HEK293 (cell line): ENCODE data around the gene EOGT.

ENCODE experiments used
- ZFHX2 ChIP-seq: fragments of 450-650 bp; formaldehyde crosslinking; conservative IDR thresholded peaks from 2 replicates; pipeline ENCODE4 v1.5.1; 2016; ENCODE audit warnings: missing biosample characterization, missing genetic modification characterization
- ZIC2 ChIP-seq: fragments of 450-650 bp; formaldehyde crosslinking; IDR thresholded peaks from 2 replicates; pipeline ENCODE4 v1.5.1; 2016; ENCODE audit warnings: missing biosample characterization, missing genetic modification characterization
- ZNF341 ChIP-seq: fragments of 450-650 bp; formaldehyde crosslinking; IDR thresholded peaks from 2 replicates; pipeline ENCODE4; 2016; ENCODE audit warnings: low read depth, missing biosample characterization, missing genetic modification characterization
- ZNF416 ChIP-seq: fragments of 450-650 bp; formaldehyde crosslinking; IDR thresholded peaks from 2 replicates; pipeline ENCODE4 v1.5.1; 2016; ENCODE audit warnings: missing biosample characterization, missing genetic modification characterization
- ZNF423 ChIP-seq: fragments of 450-650 bp; formaldehyde crosslinking; IDR thresholded peaks from 2 replicates; pipeline ENCODE4 v1.5.1; 2016; ENCODE audit warnings: missing biosample characterization, missing genetic modification characterization
- ZNF555 ChIP-seq: fragments of 450-650 bp; formaldehyde crosslinking; conservative IDR thresholded peaks from 2 replicates; pipeline ENCODE4 v1.5.1; 2017; ENCODE audit warnings: missing biosample characterization, mild to moderate bottlenecking, missing genetic modification characterization, inconsistent platforms
- ZNF560 ChIP-seq: fragments of 450-650 bp; formaldehyde crosslinking; IDR thresholded peaks from 2 replicates; pipeline ENCODE4 v1.5.1; 2017; ENCODE audit warnings: missing biosample characterization, missing genetic modification characterization, borderline replicate concordance
- ZNF707 ChIP-seq: fragments of 450-650 bp; formaldehyde crosslinking; IDR thresholded peaks from 2 replicates; pipeline ENCODE4 v1.5.1; 2016; ENCODE audit warnings: missing biosample characterization, missing genetic modification characterization
- TF ChIP-seq, protein P1 (sequence below): fragments of 450-650 bp; formaldehyde crosslinking; conservative IDR thresholded peaks from 2 replicates; pipeline ENCODE4 v1.5.1; 2016; ENCODE audit warnings: low read depth, missing biosample characterization, missing genetic modification characterization
- TF ChIP-seq, protein P2 (sequence below): fragments of 450-650 bp; formaldehyde crosslinking; IDR thresholded peaks from 2 replicates; pipeline ENCODE4 v1.5.1; 2016; ENCODE audit warnings: missing biosample characterization, missing genetic modification characterization
- TF ChIP-seq, protein P3 (sequence below): fragments of 450-650 bp; formaldehyde crosslinking; IDR thresholded peaks from 2 replicates; pipeline ENCODE4 v1.5.1; 2016; ENCODE audit warnings: missing biosample characterization, missing genetic modification characterization

Gene EOGT

DNA sequence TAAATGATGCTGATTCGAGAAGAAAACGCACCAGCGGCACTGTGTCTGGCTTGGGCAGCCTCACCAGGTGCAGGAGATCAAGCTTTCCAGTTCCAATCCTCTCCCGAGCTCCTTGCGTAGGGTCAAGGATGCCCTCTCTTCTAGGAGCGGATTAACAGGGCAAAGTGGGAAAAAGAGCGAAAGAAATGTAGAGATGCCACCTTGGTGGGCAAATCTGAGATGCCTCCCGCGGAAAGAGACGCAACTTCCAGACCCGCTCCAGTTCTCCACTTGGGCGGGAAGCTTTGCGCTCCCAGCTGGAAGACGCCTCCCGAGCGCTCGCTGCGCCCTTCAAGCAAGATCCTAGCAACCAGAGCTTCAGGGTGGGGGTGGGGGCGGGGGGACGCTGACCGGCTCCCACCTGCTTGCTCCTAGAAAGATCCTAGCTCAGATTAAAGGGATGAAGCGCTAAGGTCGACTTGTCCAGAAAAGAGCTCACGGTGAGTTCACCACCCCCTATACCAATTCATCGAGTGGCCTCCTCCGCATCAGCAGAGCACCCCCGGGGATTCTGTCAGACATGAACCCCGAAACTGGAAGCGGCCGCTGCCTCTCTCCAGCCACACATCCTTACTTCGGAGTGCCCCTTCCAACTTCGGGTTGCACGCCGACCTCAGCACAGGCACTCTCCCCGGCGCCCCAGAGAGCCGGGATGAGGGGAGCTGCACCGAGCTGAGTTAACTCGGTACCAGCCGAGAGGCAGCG lies 81.9 kb downstream of the EOGT start (continued):
- TF ChIP-seq, protein P1, sequence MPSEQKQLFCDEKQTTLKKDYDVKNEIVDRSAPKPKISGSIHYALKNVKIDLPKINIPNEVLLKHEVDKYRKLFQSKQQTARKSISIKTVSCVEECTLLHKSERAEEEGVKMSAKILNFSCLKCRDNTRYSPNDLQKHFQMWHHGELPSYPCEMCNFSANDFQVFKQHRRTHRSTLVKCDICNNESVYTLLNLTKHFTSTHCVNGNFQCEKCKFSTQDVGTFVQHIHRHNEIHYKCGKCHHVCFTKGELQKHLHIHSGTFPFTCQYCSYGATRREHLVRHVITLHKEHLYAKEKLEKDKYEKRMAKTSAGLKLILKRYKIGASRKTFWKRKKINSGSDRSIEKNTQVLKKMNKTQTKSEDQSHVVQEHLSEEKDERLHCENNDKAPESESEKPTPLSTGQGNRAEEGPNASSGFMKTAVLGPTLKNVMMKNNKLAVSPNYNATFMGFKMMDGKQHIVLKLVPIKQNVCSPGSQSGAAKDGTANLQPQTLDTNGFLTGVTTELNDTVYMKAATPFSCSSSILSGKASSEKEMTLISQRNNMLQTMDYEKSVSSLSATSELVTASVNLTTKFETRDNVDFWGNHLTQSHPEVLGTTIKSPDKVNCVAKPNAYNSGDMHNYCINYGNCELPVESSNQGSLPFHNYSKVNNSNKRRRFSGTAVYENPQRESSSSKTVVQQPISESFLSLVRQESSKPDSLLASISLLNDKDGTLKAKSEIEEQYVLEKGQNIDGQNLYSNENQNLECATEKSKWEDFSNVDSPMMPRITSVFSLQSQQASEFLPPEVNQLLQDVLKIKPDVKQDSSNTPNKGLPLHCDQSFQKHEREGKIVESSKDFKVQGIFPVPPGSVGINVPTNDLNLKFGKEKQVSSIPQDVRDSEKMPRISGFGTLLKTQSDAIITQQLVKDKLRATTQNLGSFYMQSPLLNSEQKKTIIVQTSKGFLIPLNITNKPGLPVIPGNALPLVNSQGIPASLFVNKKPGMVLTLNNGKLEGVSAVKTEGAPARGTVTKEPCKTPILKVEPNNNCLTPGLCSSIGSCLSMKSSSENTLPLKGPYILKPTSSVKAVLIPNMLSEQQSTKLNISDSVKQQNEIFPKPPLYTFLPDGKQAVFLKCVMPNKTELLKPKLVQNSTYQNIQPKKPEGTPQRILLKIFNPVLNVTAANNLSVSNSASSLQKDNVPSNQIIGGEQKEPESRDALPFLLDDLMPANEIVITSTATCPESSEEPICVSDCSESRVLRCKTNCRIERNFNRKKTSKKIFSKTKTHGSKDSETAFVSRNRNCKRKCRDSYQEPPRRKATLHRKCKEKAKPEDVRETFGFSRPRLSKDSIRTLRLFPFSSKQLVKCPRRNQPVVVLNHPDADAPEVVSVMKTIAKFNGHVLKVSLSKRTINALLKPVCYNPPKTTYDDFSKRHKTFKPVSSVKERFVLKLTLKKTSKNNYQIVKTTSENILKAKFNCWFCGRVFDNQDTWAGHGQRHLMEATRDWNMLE (tag by site-specific recombination) = no peak
- TF ChIP-seq ZNF707 (tag by site-specific recombination) (no peak), ZNF416 (tag by site-specific recombination) (no peak), ZNF560 (tag by site-specific recombination) (no peak), ZFHX2 (tag by site-specific recombination) (no peak), ZNF341 (tag by site-specific recombination) (no peak), ZNF555 (tag by site-specific recombination) (no peak), ZIC2 (tag by site-specific recombination) (no peak), ZNF423 (tag by site-specific recombination) (no peak)
- TF ChIP-seq, protein P2, sequence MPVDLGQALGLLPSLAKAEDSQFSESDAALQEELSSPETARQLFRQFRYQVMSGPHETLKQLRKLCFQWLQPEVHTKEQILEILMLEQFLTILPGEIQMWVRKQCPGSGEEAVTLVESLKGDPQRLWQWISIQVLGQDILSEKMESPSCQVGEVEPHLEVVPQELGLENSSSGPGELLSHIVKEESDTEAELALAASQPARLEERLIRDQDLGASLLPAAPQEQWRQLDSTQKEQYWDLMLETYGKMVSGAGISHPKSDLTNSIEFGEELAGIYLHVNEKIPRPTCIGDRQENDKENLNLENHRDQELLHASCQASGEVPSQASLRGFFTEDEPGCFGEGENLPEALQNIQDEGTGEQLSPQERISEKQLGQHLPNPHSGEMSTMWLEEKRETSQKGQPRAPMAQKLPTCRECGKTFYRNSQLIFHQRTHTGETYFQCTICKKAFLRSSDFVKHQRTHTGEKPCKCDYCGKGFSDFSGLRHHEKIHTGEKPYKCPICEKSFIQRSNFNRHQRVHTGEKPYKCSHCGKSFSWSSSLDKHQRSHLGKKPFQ (tag by site-specific recombination) = no peak
- TF ChIP-seq, protein P3, sequence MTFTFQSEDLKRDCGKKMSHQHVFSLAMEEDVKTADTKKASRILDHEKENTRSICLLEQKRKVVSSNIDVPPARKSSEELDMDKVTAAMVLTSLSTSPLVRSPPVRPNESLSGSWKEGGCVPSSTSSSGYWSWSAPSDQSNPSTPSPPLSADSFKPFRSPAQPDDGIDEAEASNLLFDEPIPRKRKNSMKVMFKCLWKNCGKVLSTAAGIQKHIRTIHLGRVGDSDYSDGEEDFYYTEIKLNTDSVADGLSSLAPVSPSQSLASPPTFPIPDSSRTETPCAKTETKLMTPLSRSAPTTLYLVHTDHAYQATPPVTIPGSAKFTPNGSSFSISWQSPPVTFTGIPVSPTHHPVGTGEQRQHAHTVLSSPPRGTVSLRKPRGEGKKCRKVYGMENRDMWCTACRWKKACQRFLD (tag by site-specific recombination) = no peak
